Endodermal cell (in vitro differentiated cells): ENCODE measurements around the gene MYL12A. TPM values are rescaled to one million over a fixed set of nuclear protein-coding genes. Genes with fewer than 3 reads are reported as not detected.

Experiments
- DNase-seq: peaks from one replicate; pipeline ENCODE4 v3.0.0-alpha.2; 2017
- H3K27ac ChIP-seq: 2 replicates; pipeline ENCODE4 v1.5.1; 2013; ENCODE audit warnings: mild to moderate bottlenecking, low read depth, low read length, moderate library complexity
- H3K27me3 ChIP-seq: 2 replicates; pipeline ENCODE4 v1.6.1; 2013; ENCODE audit warnings: mild to moderate bottlenecking, low read length, moderate library complexity; ENCODE audit not compliant: insufficient read depth, control insufficient read depth, poor library complexity, severe bottlenecking
- H3K36me3 ChIP-seq: 2 replicates; pipeline ENCODE4 v1.7.0; 2013; ENCODE audit warnings: mild to moderate bottlenecking, low read length, moderate library complexity; ENCODE audit not compliant: control insufficient read depth, insufficient read depth
- H3K4me1 ChIP-seq: one replicate; pipeline ENCODE4 v1.7.0; 2013; ENCODE audit warnings: low read length; ENCODE audit not compliant: control insufficient read depth, insufficient read depth
- H3K4me3 ChIP-seq: 2 replicates; pipeline ENCODE4 v1.5.1; 2013; ENCODE audit warnings: mild to moderate bottlenecking, low read length, moderate library complexity
- H3K9ac ChIP-seq: 2 replicates; pipeline ENCODE4 v1.6.1; 2013; ENCODE audit warnings: mild to moderate bottlenecking, low read length, moderate library complexity; ENCODE audit not compliant: poor library complexity, severe bottlenecking; ENCODE audit errors: extremely low read depth
- H3K9me3 ChIP-seq: 2 replicates; pipeline ENCODE4 v1.6.1; 2013; ENCODE audit warnings: mild to moderate bottlenecking, low read length, moderate library complexity; ENCODE audit not compliant: control insufficient read depth
- H3K27ac Mint-ChIP-seq: 2 replicates; pipeline ENCODE4 v1.8.0; 2020; ENCODE audit warnings: mixed read lengths
- H3K27me3 Mint-ChIP-seq: 2 replicates; pipeline ENCODE4 v1.8.0; 2021; ENCODE audit warnings: mild to moderate bottlenecking, mixed read lengths; ENCODE audit not compliant: insufficient read depth
- H3K36me3 Mint-ChIP-seq: 2 replicates; pipeline ENCODE4 v1.8.0; 2020; ENCODE audit warnings: low read depth, mixed read lengths
- H3K4me1 Mint-ChIP-seq: 2 replicates; pipeline ENCODE4 v1.8.0; 2020; ENCODE audit warnings: mixed read lengths
- H3K4me3 Mint-ChIP-seq: 2 replicates; pipeline ENCODE4 v1.8.0; 2020; ENCODE audit warnings: mild to moderate bottlenecking, moderate library complexity, mixed read lengths
- H3K9me3 Mint-ChIP-seq: 2 replicates; pipeline ENCODE4 v1.8.0; 2020; ENCODE audit warnings: mild to moderate bottlenecking, mixed read lengths
- WGBS, 2 experiments: methylation state at CpG; one replicate each; pipeline versions ENCODE4 v1.1.5 to v1.1.7; 2013; ENCODE audit warnings: missing lambda C conversion rate in 2 of 2, mixed read lengths in 1 of 2; ENCODE audit not compliant: insufficient coverage in 1 of 2, insufficient read length in 1 of 2; 5-methylcytosine and 5-hydroxymethylcytosine counted together
- total RNA-seq, 2 donors: library from RNA; stranded (reverse); fragmentation: NEBNext Ultra II Directional in 1 of 2; extraction: Animal tissue kit (Norgen Biotek cat#: 25700) in 1 of 2; gene quantifications; 2 replicates in 1 of 2; 3 replicates in 1 of 2; pipeline ENCODE4 v1.2.1, GENCODE V29; 2021
- TF ChIP-seq, protein P1 (sequence below): fragments of 200-600 bp; sonication (generic); conservative IDR thresholded peaks from 2 replicates; pipeline ENCODE4 v1.5.0; 2021; ENCODE audit warnings: antibody characterized with exemption, mild to moderate bottlenecking

MYL12A gene
- total RNA-seq, 2 donors from 2014 or later, result 267 to 271 TPM

- peaks cover 44% of the 10 kb centered on the region for H3K9me3 Mint-ChIP-seq
- H3K9me3 ChIP-seq, result peaks cover 46% of the 10 kb centered on the region
- no peak overlapping the region for H3K27ac ChIP-seq
- no peaks in the 10 kb centered on the region for H3K4me1 ChIP-seq
- DNase-seq, result no peak
- no peak overlapping the region for H3K4me3 Mint-ChIP-seq
- H3K36me3 Mint-ChIP-seq, result peaks cover 22% of the 10 kb centered on the region
- no peak overlapping the region for H3K27ac Mint-ChIP-seq
- TF ChIP-seq, protein P1, sequence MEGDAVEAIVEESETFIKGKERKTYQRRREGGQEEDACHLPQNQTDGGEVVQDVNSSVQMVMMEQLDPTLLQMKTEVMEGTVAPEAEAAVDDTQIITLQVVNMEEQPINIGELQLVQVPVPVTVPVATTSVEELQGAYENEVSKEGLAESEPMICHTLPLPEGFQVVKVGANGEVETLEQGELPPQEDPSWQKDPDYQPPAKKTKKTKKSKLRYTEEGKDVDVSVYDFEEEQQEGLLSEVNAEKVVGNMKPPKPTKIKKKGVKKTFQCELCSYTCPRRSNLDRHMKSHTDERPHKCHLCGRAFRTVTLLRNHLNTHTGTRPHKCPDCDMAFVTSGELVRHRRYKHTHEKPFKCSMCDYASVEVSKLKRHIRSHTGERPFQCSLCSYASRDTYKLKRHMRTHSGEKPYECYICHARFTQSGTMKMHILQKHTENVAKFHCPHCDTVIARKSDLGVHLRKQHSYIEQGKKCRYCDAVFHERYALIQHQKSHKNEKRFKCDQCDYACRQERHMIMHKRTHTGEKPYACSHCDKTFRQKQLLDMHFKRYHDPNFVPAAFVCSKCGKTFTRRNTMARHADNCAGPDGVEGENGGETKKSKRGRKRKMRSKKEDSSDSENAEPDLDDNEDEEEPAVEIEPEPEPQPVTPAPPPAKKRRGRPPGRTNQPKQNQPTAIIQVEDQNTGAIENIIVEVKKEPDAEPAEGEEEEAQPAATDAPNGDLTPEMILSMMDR, result no peak
- H3K4me1 Mint-ChIP-seq, result peaks cover 7% of the 10 kb centered on the region
- WGBS, 2 experiments, result 97 to 100% methylated on average over 1 to 2 of the region's 2 CpGs
- H3K36me3 ChIP-seq, result peaks cover 17% of the 10 kb centered on the region
- H3K9ac ChIP-seq, result no peak overlapping the region
- H3K27me3 ChIP-seq, result no peaks in the 10 kb centered on the region
- H3K4me3 ChIP-seq, result no peak overlapping the region
- no peaks in the 10 kb centered on the region for H3K27me3 Mint-ChIP-seq
Measured at GRCh38 chr18:3293196-3293951, 45.8 kb downstream of the MYL12A start.

GRCh38 chr18:3294435-3295080 lies 47.0 kb downstream of the MYL12A start:
- TF ChIP-seq, protein P1, result no peak
- DNase-seq, result no peak
- 94 to 100% methylated on average over 1 to 3 of the region's 3 CpGs for WGBS, 2 experiments
- Histone ChIP-seq H3K4me3 (peak overlapping the region; percentile 38), H3K27me3 (no peaks in the 10 kb centered on the region), H3K9ac (no peak overlapping the region), H3K27ac (no peak overlapping the region), H3K9me3 (peaks cover 54% of the 10 kb centered on the region), H3K36me3 (peaks cover 17% of the 10 kb centered on the region), H3K4me1 (no peaks in the 10 kb centered on the region)
- H3K36me3 Mint-ChIP-seq, result peaks cover 18% of the 10 kb centered on the region
- peaks cover 7% of the 10 kb centered on the region for H3K4me1 Mint-ChIP-seq
- peak overlapping the region; percentile 57 for H3K27ac Mint-ChIP-seq
- H3K9me3 Mint-ChIP-seq, result peaks cover 41% of the 10 kb centered on the region
- no peak overlapping the region for H3K4me3 Mint-ChIP-seq
- H3K27me3 Mint-ChIP-seq, result peaks cover 2% of the 10 kb centered on the region

DNA sequence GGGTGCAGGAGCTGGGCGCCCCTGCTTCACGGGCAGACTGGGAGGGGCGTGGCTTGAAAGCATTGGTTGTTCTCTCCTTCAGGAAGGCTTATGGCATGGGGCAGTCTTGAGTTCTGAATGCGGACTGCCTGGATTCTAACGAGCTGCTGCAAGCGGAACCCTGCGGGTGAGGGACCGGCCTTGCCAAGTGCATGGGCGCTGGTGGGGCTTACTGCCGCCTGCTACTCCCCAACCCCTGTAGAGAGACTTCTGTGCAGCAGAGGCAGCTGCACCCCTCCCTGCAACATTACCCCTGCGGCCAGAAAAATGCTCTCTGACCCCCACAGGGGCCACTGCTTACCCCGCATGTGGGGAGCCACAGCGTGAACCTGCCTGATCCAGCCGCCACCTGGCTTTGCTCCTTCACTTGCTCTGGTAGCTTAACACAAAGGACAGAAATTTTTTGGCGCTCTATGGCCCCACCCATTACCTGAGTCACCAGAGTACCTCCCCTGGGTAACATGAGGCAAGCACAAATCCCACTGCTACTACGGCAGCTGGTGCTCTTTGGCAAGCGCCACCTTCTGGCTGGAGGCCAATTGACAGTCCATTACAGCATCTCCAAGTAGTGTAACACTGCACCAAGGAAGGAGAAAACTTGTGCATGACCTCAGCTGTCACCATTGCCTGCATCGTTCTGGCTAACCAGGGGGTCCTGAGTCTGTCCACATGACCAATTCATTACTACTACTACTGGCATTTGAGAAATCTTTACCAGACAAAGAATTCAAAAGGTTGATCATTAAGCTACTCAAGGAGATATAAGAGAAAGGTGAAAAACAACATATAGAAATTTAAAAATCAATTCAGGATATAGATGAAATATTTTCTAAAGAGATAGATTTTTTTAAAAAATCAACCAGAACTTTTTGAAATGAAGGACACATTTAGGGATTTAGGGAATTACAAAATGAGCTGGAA lies 49.7 kb downstream of the MYL12A start:
- TF ChIP-seq, protein P1, result peak; percentile 93
- Mint-ChIP-seq H3K4me1 (peaks cover 7% of the 10 kb centered on the region), H3K36me3 (peaks cover 18% of the 10 kb centered on the region), H3K4me3 (peak overlapping the region; percentile 98), H3K27ac (peak overlapping the region; percentile 98), H3K27me3 (peaks cover 5% of the 10 kb centered on the region), H3K9me3 (peaks cover 28% of the 10 kb centered on the region)
- WGBS, 2 experiments, result 4 to 8% methylated on average over 2 to 18 of the region's 18 CpGs
- Histone ChIP-seq H3K36me3 (peaks cover 17% of the 10 kb centered on the region), H3K4me1 (no peaks in the 10 kb centered on the region), H3K27me3 (no peaks in the 10 kb centered on the region), H3K9ac (peak overlapping the region; percentile 81), H3K4me3 (peak overlapping the region; percentile 90), H3K9me3 (peaks cover 28% of the 10 kb centered on the region), H3K27ac (peak overlapping the region; percentile 71)
- DNase-seq, result peak; percentile 98
